ENCODE results near the gene RAVER1.

The RAVER1 gene

DNA sequence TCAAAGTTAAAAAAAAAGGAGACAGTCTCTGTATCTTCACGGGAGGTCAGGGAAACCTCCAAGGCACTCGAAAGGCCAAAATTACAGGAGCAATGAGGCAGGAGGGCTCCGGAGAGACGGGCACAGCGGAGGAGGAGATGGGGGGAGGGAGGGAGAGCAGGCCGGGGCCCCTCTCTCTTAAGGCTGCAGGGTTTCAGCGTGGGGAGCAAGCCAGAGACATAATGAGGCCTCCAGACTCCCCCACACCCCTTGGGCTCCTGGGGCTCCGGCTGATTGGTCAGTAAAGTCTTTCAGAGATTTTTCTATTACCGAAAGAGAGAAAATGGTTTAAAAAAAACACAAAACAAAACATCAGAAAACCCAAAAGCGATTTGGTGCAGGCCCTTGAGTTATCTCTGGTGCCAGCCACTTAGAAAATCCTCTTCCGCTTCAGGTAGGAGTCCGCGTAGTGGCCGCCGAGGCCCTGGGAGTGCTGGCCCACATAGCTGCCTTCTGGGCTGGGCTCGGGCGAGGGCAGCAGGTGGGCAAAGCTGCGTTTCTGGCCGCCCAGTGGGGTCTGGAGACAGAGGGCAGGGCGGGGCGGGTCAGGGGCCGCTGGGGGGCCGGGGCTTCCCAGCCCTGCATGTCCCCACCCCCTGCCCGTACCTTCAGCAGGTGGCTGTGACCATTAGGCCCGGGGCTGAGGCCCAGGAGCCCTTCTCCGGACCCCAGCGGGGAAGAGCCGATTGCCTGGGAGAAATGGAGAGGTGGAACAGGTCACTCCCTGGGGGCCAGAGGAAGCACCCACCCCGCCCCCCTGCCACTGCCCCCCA lies 16.1 kb downstream of the RAVER1 start:
- no peak for DNase-seq

DNA sequence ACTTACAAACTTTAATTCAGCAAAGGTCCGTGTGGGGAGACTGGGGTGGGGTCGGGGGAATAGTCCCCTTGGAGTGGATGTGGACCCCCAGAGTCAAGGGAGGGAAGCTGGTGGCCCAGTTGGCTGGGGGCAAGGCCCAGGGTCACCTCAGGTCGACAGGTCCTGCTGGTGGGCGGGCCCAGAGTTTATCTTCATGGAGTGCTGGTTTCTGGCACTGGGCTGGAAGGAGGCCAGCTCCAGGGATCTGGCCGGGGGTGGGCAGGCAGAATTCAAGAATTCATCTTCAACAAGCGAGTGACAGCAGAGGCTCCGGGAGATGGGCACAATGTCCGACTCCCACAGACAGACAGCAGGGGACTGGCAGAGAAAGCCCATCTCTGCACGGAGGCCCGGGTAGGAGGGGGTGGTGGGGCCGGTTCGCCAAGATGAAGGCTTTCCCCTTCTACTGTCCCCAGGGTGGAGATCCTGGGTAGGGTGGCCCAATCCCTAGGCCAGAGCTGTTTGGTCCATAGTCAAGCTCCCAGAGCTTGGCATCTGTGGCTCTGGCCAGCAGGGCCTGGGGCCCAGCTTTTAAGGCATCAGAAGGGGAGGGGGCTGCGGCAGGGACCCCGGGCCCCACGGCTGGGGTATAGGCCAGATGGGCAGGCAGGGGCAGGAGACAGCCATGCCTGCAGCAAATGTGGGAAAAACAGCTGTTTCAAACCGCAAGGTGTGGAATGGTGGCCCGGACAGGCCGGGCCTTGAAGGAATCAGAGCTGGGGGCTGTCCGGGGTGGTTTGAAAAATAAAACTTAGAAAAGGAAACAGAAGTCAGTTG lies 16.9 kb downstream of the RAVER1 start:
- DNase-seq = no peak

GRCh38 chr19:10315335-10316214 lies 17.8 kb downstream of the RAVER1 start, which contains the start of gene FDX2:
Gene FDX2, minus strand, starts transcription at chr19:10316015. Its CDS starts 19 bp downstream, at chr19:10315996.
- DNase-seq = peak; percentile 94

DNA sequence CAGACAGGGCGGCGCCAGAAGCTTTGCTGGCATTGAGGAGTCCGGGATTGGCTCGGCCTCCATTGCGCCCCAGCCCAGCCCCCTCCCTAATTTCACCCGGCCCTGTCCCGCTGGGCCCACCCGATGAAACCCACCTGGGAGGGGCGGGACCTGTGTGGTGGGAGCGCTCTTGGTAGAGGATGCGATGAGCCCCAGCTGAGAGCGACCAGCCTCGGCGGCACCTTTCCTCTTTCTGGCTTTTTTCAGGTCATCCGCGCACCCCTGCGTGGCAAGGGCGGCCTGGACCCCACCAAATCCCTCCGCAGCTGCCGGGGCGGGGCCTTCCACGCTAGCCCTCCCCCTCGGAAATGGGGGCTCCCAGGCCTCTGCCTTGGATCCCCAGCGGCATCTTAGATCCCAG lies 23.9 kb downstream of the RAVER1 start, which contains the start of gene ZGLP1:
Gene ZGLP1, minus strand, starts transcription at position 393 of the 400 bp plus-strand sequence.
- no peak for DNase-seq

DNA sequence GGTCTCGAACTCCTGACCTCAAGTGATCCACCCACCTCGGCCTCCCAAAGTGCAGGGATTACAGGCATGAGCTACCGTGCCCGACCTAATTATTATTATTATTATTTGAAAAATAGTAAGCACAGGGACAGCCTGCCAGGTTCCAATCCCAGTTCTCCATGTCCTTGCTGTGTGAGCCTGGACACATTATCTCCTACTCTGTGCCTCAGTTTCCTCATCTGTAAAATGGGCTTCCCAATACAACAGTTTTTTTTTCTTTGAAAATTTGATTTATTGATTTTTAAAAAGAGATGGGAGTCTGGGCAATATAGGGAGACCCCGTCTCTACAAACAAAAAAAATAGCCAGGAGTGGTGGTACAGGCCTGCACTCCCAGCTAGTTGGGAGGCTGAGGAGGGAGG lies 27.0 kb downstream of the RAVER1 start:
- no peak for DNase-seq

DNA sequence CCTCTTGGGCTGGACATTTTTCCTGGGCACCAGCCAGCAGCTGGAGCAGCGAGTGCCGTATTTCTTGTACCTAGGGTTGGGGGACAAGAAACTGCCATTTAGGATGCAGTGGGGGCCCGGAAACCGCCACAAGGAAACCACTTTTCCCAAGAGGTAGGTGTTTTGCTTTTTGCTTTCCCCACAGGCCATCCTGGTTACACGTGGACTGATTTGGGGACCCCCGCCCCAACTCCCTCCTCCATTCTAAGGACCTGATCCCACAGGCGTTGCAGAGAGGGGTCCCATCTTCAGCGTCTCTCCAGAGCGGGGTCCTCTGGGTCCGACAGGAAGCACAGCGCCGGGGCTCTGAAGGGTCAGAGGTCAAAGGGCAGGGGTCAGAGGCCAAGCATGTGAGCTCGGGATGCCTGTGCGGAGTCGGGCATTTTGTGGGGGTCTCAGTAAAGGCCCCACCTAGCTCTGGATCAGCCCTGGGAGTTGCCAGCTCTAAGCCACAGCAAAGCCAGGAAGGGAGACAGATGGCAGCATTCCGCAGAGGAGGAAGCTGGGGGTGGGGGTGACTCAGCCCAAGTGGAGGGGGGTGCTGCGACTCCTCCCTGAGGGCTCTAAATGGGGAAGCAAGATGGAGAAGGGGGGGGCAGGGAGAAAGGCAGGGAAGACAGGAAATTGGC lies 28.1 kb downstream of the RAVER1 start:
- DNase-seq = no peak

DNA sequence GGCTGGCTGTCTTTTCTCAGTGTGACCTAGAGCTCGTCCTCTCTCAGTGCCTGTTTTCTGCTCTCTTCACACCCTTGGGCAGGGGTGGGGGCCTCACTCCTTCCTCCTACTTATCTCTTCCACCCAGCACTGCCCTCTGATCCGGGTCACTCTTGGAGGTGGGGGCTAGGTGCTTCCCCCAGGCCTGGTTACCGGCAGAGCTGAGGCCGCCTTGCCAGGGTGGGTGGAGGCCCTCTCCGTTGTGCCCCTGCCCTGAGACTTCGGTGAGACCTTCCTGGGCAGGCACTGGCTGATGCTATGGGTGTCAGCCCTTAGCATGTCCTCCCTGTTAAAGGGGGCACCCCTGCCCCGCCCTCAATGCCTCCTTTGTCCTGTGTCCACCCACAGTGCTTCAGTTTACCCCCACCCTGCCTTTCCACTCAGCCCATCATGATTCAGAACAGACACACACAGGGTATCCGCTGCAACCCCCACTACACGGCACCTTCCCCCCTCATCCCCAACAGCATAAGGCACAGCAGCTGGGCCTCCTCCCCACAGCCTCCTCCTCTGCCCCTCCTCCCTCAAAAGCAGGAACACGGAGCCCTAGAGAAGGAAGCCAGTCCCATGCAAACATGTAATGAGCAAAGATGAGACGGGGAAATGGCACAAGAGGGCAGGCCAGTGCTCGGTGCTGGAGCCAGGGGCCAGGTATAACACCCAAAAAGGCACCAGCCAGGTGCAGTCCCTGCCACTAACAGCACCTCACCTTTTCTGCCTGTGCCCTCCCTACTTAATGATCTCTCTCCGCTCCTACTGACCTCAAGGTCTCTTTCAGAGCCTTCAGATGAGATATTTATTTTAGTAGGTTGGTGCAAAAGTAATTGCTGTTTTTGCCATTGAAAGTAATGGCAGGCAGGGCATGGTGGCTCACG lies 33.5 kb downstream of the RAVER1 start:
- no peak for DNase-seq

GRCh38 chr19:10295847-10296591 lies 37.3 kb downstream of the RAVER1 start:
- no peak for DNase-seq

DNA sequence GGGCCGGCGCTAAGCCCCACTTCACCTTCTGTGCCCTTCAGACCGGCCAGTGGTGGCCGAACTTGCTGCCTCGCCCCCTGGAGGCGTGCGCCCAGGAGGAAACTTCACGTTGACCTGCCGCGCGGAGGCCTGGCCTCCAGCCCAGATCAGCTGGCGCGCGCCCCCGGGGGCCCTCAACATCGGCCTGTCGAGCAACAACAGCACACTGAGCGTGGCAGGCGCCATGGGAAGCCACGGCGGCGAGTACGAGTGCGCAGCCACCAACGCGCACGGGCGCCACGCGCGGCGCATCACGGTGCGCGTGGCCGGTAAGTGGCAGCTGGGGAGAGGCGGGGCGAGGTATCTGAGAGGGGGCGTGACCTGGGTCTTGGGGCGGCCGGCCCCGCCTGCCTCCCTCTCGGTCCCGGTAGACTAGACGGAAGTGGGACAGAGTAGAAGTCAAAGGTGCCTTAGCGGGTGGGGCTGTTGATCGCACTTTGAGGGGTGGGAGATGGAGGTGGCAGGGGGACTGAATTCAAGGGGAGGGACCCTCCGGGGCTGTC lies 38.0 kb downstream of the RAVER1 start:
- DNase-seq = peak; percentile 63 to 67

- no peak for DNase-seq
Measured at GRCh38 chr19:10294368-10294697, 39.0 kb downstream of the RAVER1 start.

- no peak for DNase-seq
Measured at GRCh38 chr19:10293637-10294367, 39.5 kb downstream of the RAVER1 start.

- no peak for DNase-seq
Measured at GRCh38 chr19:10292789-10293636, 40.3 kb downstream of the RAVER1 start.

GRCh38 chr19:10292206-10292788 lies 41.0 kb downstream of the RAVER1 start:
- DNase-seq = peak; percentile 55 to 56

DNA sequence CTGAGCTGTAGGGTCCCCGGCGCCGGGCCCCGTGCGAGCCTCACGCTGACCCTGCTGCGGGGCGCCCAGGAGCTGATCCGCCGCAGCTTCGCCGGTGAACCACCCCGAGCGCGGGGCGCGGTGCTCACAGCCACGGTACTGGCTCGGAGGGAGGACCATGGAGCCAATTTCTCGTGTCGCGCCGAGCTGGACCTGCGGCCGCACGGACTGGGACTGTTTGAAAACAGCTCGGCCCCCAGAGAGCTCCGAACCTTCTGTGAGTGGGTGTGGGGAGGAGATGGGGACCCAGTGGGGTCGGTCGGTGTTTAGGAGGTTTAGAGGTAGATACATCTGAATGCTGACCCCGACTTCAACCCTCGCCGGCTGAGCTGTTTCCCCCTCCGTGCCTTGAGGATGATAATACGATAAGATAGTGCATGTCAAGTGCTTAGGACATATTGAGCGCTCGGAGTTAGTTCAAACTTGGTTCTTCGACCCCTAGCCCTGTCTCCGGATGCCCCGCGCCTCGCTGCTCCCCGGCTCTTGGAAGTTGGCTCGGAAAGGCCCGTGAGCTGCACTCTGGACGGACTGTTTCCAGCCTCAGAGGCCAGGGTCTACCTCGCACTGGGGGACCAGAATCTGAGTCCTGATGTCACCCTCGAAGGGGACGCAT lies 41.6 kb downstream of the RAVER1 start:
- no peak for DNase-seq

DNA sequence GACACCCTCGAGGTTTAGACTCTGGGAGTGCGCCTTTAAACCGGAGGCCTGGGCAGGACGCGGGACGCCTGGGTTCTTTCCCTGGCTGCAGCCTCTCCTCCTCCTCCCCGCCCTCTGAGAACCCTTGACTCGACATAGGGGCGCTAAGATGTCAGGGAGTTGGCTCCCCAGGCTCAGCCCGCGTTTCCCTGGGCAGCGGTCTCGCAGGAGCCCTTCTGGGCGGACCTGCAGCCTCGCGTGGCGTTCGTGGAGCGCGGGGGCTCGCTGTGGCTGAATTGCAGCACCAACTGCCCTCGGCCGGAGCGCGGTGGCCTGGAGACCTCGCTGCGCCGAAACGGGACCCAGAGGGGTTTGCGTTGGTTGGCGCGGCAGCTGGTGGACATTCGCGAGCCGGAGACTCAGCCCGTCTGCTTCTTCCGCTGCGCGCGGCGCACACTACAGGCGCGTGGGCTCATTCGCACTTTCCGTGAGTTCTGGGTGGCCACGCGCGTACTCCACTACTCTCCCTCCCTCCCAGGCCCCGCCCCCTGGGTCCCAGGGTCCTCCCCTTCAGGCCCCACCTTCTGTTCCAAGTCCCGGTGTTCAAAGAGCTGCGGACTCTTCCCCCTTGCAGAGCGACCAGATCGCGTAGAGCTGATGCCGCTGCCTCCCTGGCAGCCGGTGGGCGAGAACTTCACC lies 42.3 kb downstream of the RAVER1 start:
- peak; percentile 54 to 61 for DNase-seq

DNA sequence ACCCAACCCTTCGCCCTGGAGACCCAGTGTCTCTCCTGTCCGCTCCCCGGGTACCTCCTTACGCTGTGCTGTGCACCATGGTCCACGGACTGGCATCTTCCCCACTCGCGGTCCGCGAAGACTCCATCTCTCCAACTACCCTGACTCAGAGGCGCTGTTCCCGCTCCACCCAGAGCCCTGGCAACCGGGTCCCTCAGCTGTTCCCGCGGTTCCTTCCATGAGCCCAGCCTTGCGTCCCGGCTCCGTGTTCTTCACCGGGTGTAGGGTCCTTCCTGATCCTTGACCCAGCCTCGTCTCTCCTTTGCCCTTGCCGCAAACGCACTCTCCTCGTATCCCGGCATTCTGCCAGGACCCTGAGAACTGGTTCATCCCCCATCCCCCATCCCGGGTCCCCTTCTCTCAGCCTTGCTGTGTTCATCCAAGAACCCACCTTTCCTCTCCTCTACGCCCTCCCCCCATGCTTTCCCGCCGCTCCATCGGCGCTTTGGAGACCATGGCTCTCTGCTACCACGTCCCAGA lies 42.9 kb downstream of the RAVER1 start:
- no peak for DNase-seq

Data from activated CD4-positive, alpha-beta T cell treated with anti-CD3 and anti-CD28 coated beads, Interleukin-2, amount 50 U/mL, for 4 hours (primary cell).